GM12878 (cell line): ENCODE measurements around the gene MVB12B.

ENCODE experiments used
- BCLAF1 ChIP-seq: fragments of 450-650 bp; IDR thresholded peaks from 2 replicates; pipeline ENCODE4 v1.6.1; 2017; ENCODE audit warnings: antibody characterized with exemption, mild to moderate bottlenecking, moderate library complexity
- EZH2 ChIP-seq: IDR thresholded peaks from 2 replicates; pipeline ENCODE4 v1.6.1; 2012; ENCODE audit warnings: low read depth, mild to moderate bottlenecking, control low read depth, inconsistent platforms, low read length, borderline replicate concordance; ENCODE audit not compliant: control insufficient read depth
- GABPA ChIP-seq: IDR thresholded peaks from 2 replicates; pipeline ENCODE4 v1.6.1; 2014; ENCODE audit warnings: antibody characterized with exemption, low read depth, mild to moderate bottlenecking, inconsistent platforms
- JUND ChIP-seq: IDR thresholded peaks from 2 replicates; pipeline ENCODE4 v1.6.1; 2012; ENCODE audit warnings: low read depth, mild to moderate bottlenecking, low read length, improper control_type of control experiment, moderate library complexity
- RFX5 ChIP-seq: IDR thresholded peaks from 2 replicates; pipeline ENCODE4 v1.6.1; 2011; ENCODE audit warnings: low read depth, low read length, improper control_type of control experiment
- TAF1 ChIP-seq: IDR thresholded peaks from 2 replicates; pipeline ENCODE4 v1.6.1; 2011; ENCODE audit warnings: mild to moderate bottlenecking, low read depth, low read length, borderline replicate concordance
- ZNF274 ChIP-seq: IDR thresholded peaks from one replicate; pipeline ENCODE4 v1.8.0; 2011; ENCODE audit not compliant: insufficient read length, insufficient read depth
- TF ChIP-seq, protein P1 (sequence below), 3 experiments: IDR thresholded peaks in 2 of 3; conservative IDR thresholded peaks in 1 of 3; 2 replicates each; pipeline ENCODE4 v1.5.1; 2011; ENCODE audit warnings: low read depth in 3 of 3, low read length in 3 of 3, mild to moderate bottlenecking in 3 of 3, control low read depth in 2 of 3, moderate library complexity in 2 of 3, inconsistent platforms in 1 of 3, mixed read lengths in 1 of 3; ENCODE audit not compliant: control insufficient read depth in 2 of 3, insufficient read depth in 1 of 3; ENCODE audit errors: extremely low read depth in 1 of 3

- TF ChIP-seq, protein P1, sequence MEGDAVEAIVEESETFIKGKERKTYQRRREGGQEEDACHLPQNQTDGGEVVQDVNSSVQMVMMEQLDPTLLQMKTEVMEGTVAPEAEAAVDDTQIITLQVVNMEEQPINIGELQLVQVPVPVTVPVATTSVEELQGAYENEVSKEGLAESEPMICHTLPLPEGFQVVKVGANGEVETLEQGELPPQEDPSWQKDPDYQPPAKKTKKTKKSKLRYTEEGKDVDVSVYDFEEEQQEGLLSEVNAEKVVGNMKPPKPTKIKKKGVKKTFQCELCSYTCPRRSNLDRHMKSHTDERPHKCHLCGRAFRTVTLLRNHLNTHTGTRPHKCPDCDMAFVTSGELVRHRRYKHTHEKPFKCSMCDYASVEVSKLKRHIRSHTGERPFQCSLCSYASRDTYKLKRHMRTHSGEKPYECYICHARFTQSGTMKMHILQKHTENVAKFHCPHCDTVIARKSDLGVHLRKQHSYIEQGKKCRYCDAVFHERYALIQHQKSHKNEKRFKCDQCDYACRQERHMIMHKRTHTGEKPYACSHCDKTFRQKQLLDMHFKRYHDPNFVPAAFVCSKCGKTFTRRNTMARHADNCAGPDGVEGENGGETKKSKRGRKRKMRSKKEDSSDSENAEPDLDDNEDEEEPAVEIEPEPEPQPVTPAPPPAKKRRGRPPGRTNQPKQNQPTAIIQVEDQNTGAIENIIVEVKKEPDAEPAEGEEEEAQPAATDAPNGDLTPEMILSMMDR (IDR thresholded peaks at IDR 0.05 in 2 of 3, conservative IDR thresholded peaks at IDR 0.05 in 1 of 3; ENCODE audit: control insufficient read depth in 2 of 3, extremely low read depth in 1 of 3, insufficient read depth in 1 of 3, low read depth in 3 of 3, low read length in 3 of 3) = no peak
- TF ChIP-seq RFX5 (no peak), ZNF274 (no peak), GABPA (no peak), EZH2 (no peak), TAF1 (no peak), BCLAF1 (no peak), JUND (no peak)
These were observed at the start of gene MVB12B for GRCh38 chr9:126326228-126327005.
